ENCODE measurements around the gene AP3S2. TPM values are rescaled to one million over a fixed set of nuclear protein-coding genes. Genes with fewer than 3 reads are reported as not detected.

The AP3S2 gene
- total and polyA plus RNA-seq, 2 of the 13 experiments (the other 11 are each of a cell fraction or from before 2014, with no cell fraction given), result 17.6 to 44.4 TPM

- TF ChIP-seq PHF8 (CRISPR knock-in tag; IDR thresholded peaks at IDR 0.05) (no peak), ZNF101 (CRISPR knock-in tag; IDR thresholded peaks at IDR 0.05; ENCODE audit: borderline replicate concordance, low read depth) (no peak)
- ATAC-seq (no peak), FAIRE-seq (no peak), DNase-seq (ENCODE audit: low spot score) (no peak)
- Histone ChIP-seq H3K27me3 (ENCODE audit: control insufficient read depth in 1 of 2, insufficient read depth in 2 of 2, low read length in 2 of 2) (no peaks in the 10 kb centered on the region), H3K27ac (ENCODE audit: extremely low read length, insufficient read depth, low read length) (no peak overlapping the region), H3K79me2 (ENCODE audit: insufficient read depth, low read length) (no peaks in the 10 kb centered on the region), H3K4me2 (ENCODE audit: low read depth, low read length) (no peak overlapping the region), H3K36me3 (replicated peaks in 1 of 2; ENCODE audit: control insufficient read depth in 1 of 2, insufficient read depth in 2 of 2, low read length in 2 of 2) (peaks cover 1 to 15% of the 10 kb centered on the region in 2 experiments; a peak in 4 of 5 replicates), H3K4me3 (replicated peaks in 1 of 3; ENCODE audit: insufficient read depth in 1 of 3, low read depth in 2 of 3, low read length in 3 of 3) (no peak overlapping the region), H3K4me1 (ENCODE audit: insufficient read depth, low read length) (peaks cover 19% of the 10 kb centered on the region), H3K9ac (ENCODE audit: insufficient read depth, low read depth, low read length) (no peak overlapping the region), H2AFZ (ENCODE audit: low read length) (no peak overlapping the region), H3K9me3 (ENCODE audit: low read length) (no peaks in the 10 kb centered on the region), H4K20me1 (ENCODE audit: insufficient read depth, low read length) (no peaks in the 10 kb centered on the region)
- ChIA-PET POLR2A (no interaction called here), CTCF (ENCODE audit: low intra/inter-chr PET ratio, low total read pairs) (no interaction called here)
- in situ Hi-C loops (cut with HindIII; ENCODE audit: extremely low pct_ligation_motif_present, low pct_unique_long_range_greater_than_20kb) (no loop called here), intact Hi-C loops (cut with micrococcal nuclease; ENCODE audit: unreplicated experiment) (loop anchor here (5.0 kb wide), 1 partner anchor 35 kb away; the partner anchor contains the start of gene ANPEP)
- no TSS peak for BruUV-seq (replicated peaks)
- WGBS (ENCODE audit: low lambda C conversion rate), result 91% methylated on average over 2 of the region's 2 CpGs
Observed at GRCh38 chr15:89847101-89847500, 46.7 kb downstream of the AP3S2 start.

GRCh38 chr15:89845305-89845893 lies 48.4 kb downstream of the AP3S2 start:
- TF ChIP-seq GATAD1 (CRISPR knock-in tag; IDR thresholded peaks at IDR 0.05) (no peak), FOSL2 (CRISPR knock-in tag; IDR thresholded peaks at IDR 0.05) (peak; percentile 77)
- no peaks in the 10 kb centered on the region for H3K79me2 ChIP-seq (ENCODE audit: insufficient read depth, low read length)
- H3K4me2 ChIP-seq (ENCODE audit: low read depth, low read length), result no peak overlapping the region
- no peak overlapping the region for H3K4me3 ChIP-seq (replicated peaks in 1 of 3; ENCODE audit: insufficient read depth in 1 of 3, low read depth in 2 of 3, low read length in 3 of 3)
- ATAC-seq (no peak), FAIRE-seq (no peak), DNase-seq (ENCODE audit: low spot score) (peak; percentile 66)
- no peak overlapping the region for H2AFZ ChIP-seq (ENCODE audit: low read length)
- H3K27me3 ChIP-seq (ENCODE audit: control insufficient read depth in 1 of 2, insufficient read depth in 2 of 2, low read length in 2 of 2), result no peaks in the 10 kb centered on the region
- intact Hi-C loops (cut with micrococcal nuclease; ENCODE audit: unreplicated experiment) (loop anchor here (5.0 kb wide), 1 partner anchor 33 kb away; the partner anchor contains the start of gene ANPEP), in situ Hi-C loops (cut with HindIII; ENCODE audit: extremely low pct_ligation_motif_present, low pct_unique_long_range_greater_than_20kb) (no loop called here)
- CTCF ChIA-PET (ENCODE audit: low intra/inter-chr PET ratio, low total read pairs), result no interaction called here
- H3K9ac ChIP-seq (ENCODE audit: insufficient read depth, low read depth, low read length), result no peak overlapping the region
- no TSS peak for BruUV-seq (replicated peaks)
- POLR2A ChIA-PET, result no interaction called here
- H3K27ac ChIP-seq (ENCODE audit: extremely low read length, insufficient read depth, low read length), result no peak overlapping the region
- no peaks in the 10 kb centered on the region for H4K20me1 ChIP-seq (ENCODE audit: insufficient read depth, low read length)
- 62% methylated on average over 5 of the region's 5 CpGs for WGBS (ENCODE audit: low lambda C conversion rate)
- H3K9me3 ChIP-seq (ENCODE audit: low read length), result no peaks in the 10 kb centered on the region
- H3K36me3 ChIP-seq (replicated peaks in 1 of 2; ENCODE audit: control insufficient read depth in 1 of 2, insufficient read depth in 2 of 2, low read length in 2 of 2), result peaks cover 1 to 18% of the 10 kb centered on the region in 2 experiments; a peak in 3 of 5 replicates
- H3K4me1 ChIP-seq (ENCODE audit: insufficient read depth, low read length), result peaks cover 14% of the 10 kb centered on the region

All from HepG2 (cell line).